HG02885 (cell line): ENCODE measurements around the gene RALGPS2.
"Not testable (repeated sequence)": the region's sequence is repeated elsewhere in the genome, so short reads cannot be mapped to it uniquely, and the experiment has no call there.

ENCODE experiments used
- ATAC-seq: cut with Tn5 transposase; IDR thresholded peaks from one replicate; pipeline ENCODE4 v1.9.1; 2021; ENCODE audit warnings: mild to moderate bottlenecking; ENCODE audit not compliant: unreplicated experiment, poor library complexity

RALGPS2 gene

GRCh38 chr1:178938959-178939317 is 213.9 kb downstream of the RALGPS2 start:
- ATAC-seq: no peak

- no peak for ATAC-seq
Observed at GRCh38 chr1:178939338-178940067, 214.5 kb downstream of the RALGPS2 start.

GRCh38 chr1:178940068-178940765 is 215.2 kb downstream of the RALGPS2 start:
- no peak for ATAC-seq

- ATAC-seq: no peak
Observed at GRCh38 chr1:178941261-178941689, 216.2 kb downstream of the RALGPS2 start.

GRCh38 chr1:178941849-178942248 is 216.8 kb downstream of the RALGPS2 start:
- no peak for ATAC-seq

GRCh38 chr1:178942285-178943198 is 217.5 kb downstream of the RALGPS2 start:
- ATAC-seq: no peak

GRCh38 chr1:178944729-178945128 is 219.7 kb downstream of the RALGPS2 start:
- ATAC-seq: no peak

- no peak for ATAC-seq
Observed at GRCh38 chr1:178945763-178946266, 220.8 kb downstream of the RALGPS2 start.

- no peak for ATAC-seq
Observed at GRCh38 chr1:178946416-178946815, 221.4 kb downstream of the RALGPS2 start.

- ATAC-seq: no peak
Observed at GRCh38 chr1:178946855-178947676, 222.0 kb downstream of the RALGPS2 start.

GRCh38 chr1:178947677-178947981 is 222.6 kb downstream of the RALGPS2 start:
- ATAC-seq: no peak

- ATAC-seq: no peak
Observed at GRCh38 chr1:178948676-178949075, 223.6 kb downstream of the RALGPS2 start.

- ATAC-seq: not testable (repeated sequence)
Observed at GRCh38 chr1:178949866-178950265, 224.8 kb downstream of the RALGPS2 start.

GRCh38 chr1:178951600-178951999 is 226.6 kb downstream of the RALGPS2 start:
- ATAC-seq: no peak

GRCh38 chr1:178953034-178953433 is 228.0 kb downstream of the RALGPS2 start:
- ATAC-seq: no peak

GRCh38 chr1:178953538-178954324 is 228.7 kb downstream of the RALGPS2 start:
- ATAC-seq: no peak

- no peak for ATAC-seq
Observed at GRCh38 chr1:178954325-178954690, 229.3 kb downstream of the RALGPS2 start.

- no peak for ATAC-seq
Observed at GRCh38 chr1:178954937-178955336, 229.9 kb downstream of the RALGPS2 start.

GRCh38 chr1:178955391-178955954 is 230.4 kb downstream of the RALGPS2 start:
- ATAC-seq: no peak
